C4-2B (cell line): ENCODE results near the gene TSTD2.

Source experiments
- ZFX ChIP-seq: fragments of 450-650 bp; IDR thresholded peaks from 2 replicates; pipeline ENCODE4 v1.6.1; 2017
- TF ChIP-seq, protein P1 (sequence below): fragments of 450-650 bp; conservative IDR thresholded peaks from 2 replicates; pipeline ENCODE4 v1.5.1; 2017; ENCODE audit warnings: mild to moderate bottlenecking

GRCh38 chr9:97615439-97616072, 17.6 kb downstream of the TSTD2 start:
- TF ChIP-seq, protein P1, sequence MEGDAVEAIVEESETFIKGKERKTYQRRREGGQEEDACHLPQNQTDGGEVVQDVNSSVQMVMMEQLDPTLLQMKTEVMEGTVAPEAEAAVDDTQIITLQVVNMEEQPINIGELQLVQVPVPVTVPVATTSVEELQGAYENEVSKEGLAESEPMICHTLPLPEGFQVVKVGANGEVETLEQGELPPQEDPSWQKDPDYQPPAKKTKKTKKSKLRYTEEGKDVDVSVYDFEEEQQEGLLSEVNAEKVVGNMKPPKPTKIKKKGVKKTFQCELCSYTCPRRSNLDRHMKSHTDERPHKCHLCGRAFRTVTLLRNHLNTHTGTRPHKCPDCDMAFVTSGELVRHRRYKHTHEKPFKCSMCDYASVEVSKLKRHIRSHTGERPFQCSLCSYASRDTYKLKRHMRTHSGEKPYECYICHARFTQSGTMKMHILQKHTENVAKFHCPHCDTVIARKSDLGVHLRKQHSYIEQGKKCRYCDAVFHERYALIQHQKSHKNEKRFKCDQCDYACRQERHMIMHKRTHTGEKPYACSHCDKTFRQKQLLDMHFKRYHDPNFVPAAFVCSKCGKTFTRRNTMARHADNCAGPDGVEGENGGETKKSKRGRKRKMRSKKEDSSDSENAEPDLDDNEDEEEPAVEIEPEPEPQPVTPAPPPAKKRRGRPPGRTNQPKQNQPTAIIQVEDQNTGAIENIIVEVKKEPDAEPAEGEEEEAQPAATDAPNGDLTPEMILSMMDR = peak; percentile 90
- no peak for TF ChIP-seq ZFX
